ENCODE data around the gene AQP2. TPM values are rescaled to one million over a fixed set of nuclear protein-coding genes. Genes with fewer than 3 reads are reported as not detected.

The AQP2 gene
- total RNA-seq, 1 experiment from 2014 or later, result not detected

DNA sequence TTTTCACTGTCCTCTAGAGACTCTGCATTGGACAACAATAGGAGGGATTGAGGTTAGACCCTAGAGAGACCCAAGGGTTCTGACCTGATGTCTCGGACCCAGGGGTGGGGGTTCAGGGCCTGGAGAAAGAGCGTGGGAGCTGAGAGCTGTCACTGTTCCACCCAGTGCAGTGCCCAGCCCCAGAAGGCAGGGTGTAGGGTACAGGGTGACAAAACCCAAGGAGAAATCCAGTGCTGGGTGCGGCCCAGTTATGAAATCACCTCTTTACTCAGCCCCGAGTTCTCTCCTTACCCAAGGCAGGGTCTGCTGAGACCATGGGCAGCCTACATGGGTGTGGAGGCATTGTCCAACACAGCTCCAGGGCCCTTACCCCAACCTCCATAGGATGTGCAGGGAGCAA, 2.6 kb downstream of the AQP2 start:
- in situ Hi-C loops (cut with HindIII; ENCODE audit: low sequenced_read_pairs), result no loop called here
- DNase-seq (ENCODE audit: low spot score), result no peak

DNA sequence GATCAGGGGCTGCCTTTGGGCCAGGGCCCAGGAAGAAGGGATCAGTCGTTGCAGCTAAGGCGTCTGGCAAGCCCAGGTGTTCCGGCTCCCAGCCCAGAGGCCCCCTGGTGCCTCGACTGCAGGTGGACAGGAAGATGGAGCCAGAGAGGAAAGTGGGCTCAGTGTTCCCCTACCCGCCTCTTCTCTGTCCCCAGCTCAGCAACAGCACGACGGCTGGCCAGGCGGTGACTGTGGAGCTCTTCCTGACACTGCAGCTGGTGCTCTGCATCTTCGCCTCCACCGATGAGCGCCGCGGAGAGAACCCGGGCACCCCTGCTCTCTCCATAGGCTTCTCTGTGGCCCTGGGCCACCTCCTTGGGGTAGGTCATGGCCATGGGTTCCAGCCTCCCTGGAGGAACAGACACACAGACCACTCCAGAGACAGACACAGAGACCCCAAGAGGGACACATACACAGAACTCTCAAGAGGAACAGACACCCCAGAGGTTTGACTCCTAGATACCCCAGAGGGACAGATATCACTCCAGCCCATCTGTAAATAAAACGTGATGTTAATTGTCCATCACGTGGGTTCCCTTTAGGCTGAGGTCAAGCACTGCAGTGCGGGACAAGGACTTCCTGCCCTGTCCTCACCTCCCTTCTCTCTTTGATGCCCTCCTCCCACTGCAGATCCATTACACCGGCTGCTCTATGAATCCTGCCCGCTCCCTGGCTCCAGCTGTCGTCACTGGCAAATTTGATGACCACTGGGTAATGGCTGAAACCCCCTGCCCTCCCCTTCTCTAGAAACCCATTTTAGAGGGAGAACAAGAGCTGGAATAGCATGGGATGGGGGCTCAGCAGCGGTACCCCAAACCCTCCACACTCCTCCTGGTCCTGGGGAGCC, 3.7 kb downstream of the AQP2 start:
- in situ Hi-C loops (cut with HindIII; ENCODE audit: low sequenced_read_pairs), result no loop called here
- no peak for DNase-seq (ENCODE audit: low spot score)

DNA sequence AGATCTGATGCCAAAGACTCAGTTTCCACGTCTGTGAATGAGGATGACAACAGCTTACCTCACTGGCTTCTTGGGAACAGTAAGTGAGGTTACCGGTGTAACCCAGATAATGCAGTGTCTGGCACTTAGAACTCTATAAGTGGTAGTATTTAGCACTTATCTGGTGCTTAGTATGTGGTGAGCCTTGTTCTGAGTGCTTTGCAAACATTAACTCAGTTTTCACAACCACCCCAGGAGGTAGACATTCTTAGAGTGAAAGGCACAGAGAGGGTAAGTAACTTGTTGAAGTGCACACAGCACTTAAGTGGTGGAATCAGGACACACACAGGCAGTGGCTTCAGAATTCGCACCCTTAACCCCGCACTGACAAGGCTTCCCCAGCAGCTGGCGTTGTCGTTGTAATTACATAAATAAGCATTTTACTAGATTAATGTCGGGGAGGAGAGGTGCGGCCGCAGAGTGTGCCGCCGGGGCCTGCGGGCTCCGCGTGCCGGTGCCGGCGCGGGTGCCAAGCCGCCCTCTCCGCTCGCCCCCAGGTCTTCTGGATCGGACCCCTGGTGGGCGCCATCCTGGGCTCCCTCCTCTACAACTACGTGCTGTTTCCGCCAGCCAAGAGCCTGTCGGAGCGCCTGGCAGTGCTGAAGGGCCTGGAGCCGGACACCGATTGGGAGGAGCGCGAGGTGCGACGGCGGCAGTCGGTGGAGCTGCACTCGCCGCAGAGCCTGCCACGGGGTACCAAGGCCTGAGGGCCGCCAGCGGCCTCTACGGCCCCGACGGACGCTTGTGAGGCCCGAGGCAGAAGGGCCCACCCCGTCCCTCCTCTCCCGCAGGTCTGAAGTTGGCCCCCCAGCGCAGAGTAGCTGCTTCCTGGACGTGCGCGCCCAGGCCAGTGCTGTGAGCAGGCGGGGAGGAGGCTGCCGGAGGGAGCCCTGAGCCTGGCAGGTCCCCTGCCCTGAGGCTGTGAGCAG, 4.6 kb downstream of the AQP2 start:
- DNase-seq (ENCODE audit: low spot score), result no peak
- in situ Hi-C loops (cut with HindIII; ENCODE audit: low sequenced_read_pairs), result no loop called here

DNA sequence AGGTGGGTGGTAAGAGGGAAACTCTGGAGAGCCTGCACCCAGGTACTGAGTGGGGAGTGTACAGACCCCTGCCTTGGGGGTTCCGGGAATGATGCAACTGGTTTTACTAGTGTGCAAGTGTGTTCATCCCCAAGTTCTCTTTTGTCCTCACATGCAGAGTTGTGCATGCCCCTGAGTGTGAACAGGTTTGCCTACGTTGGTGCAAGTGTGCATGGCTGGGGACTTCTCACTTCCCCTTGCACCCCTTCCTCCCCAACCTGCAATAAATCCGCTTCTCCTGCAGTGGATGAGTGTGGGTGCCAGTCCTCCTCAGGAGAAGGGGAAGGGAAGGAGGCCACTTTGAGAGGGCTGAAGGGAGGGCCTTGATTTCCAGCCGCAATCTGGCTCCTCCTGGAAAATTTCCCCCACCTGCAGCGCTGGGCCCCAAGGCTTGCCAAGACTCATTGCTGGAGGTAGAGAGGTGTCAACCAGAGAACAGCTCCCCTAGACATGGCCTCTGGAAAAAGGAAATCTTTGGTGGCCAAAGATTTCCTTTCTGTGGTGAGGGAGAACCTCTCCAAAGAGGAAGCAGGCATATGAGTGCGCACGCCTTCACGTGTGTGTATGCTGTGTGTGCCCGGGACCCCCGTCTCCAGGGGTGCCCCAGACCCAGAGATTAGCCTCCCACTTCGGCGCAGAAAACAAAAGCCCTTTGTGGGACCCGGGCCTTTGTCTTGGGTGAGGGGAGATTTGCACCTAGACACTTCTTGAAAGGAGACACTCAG, 5.5 kb downstream of the AQP2 start:
- in situ Hi-C loops (cut with HindIII; ENCODE audit: low sequenced_read_pairs), result no loop called here

DNA sequence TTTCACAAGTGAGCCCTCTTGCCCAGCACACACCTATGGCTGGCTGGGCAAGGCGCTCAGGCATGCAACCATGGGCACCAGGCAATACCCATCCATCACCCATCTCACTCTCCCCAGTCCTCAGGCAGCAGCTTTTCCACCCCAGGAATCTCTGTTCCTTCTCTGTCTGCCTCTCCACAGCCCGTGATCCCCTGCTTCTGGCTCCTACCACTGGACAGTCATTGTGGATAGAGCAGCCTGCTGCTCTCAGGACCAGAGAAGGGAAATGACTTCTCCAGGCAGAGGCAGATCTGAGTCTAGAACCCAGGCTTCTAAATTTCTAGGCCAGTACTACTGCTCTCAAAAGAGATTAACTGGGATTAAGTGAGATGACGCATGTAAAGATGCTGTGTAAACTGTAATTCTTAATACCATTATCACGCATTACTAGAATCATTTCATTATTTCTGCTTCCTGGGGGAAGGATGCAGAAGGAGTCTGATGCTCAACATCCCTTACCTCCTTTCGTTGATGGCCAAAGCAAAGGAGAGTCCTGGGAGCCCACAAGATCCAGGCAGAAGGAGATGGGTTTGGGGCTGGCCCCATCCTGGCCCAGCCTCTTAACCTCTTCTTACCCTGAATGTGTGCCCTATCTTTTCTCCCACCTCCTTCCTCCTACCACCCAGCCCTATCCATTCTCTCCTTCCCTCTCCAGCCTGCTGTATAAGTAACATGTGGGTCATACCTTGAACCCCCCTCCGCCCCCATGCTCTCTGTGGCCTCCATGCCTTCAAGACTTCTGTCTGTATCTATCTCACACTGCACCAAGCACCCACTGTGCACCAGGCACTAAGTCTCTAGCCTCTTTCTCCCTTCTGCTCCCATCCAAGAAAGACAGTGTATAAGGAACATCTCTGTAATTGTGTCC, 6.4 kb downstream of the AQP2 start:
- in situ Hi-C loops (cut with HindIII; ENCODE audit: low sequenced_read_pairs), result no loop called here
- DNase-seq (ENCODE audit: low spot score), result no peak

More for the DNA sequence above, 5.5 kb downstream of the AQP2 start:
- peak; percentile 14 for DNase-seq (ENCODE audit: low spot score)

DNA sequence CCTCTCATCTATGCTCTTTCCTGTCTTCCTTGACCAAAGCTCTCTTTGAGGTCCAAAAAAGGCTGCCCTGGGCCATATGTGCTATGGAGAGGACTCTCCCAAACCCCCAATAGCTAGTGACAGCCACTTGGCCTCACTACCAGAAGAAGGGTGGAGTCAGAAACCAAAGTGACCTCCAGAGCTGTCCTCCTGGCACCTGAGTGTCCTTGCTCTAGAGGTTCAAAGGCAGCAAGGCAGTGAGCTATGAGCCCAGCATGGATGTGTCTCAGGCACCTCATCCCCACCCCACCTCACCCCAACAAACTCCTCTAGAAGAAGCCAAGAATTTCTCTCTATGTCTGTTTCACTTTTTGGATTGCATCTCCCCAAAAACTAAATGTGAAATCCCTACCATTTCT, 7.0 kb downstream of the AQP2 start:
- DNase-seq (ENCODE audit: low spot score), result no peak
- in situ Hi-C loops (cut with HindIII; ENCODE audit: low sequenced_read_pairs), result no loop called here

DNA sequence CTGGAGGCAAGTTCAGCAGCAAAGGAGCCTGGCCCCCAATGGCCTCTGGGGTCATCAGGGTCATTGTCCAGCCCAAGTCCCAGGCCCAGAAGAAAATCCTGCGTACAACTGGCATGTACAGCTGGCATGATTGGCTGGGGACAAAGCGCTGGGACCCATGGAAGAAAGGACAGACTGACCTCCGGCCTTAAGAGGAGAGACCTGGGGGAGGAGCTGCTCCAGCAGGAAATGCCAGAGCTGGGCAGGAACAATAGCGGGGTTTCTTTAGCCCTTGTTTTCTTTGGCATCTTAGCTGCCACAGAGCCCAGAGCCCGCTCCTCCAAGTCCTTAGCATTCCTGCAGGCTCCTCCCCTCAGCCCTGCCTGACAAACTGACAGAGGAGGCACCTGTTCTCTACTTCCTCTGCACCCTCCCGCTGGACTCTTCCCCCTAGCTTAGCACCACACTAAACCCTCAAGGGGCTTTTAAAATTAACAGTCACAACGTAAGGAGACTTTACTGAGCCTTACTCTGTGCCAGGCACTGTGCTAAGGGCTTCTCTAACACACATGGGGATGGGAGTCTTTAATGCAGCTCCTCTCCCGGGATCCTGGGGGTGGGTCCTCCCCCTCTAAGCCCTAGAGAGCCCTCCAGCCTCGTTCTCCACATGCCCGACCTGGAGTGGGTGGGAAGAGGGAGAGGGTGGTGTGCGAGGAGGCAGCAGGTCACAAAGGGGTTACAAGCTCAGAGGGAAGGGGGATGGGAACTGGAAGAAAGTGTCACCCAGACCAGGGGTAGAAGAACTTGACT, 9.3 kb downstream of the AQP2 start:
- DNase-seq (ENCODE audit: low spot score), result no peak
- in situ Hi-C loops (cut with HindIII; ENCODE audit: low sequenced_read_pairs), result no loop called here

DNA sequence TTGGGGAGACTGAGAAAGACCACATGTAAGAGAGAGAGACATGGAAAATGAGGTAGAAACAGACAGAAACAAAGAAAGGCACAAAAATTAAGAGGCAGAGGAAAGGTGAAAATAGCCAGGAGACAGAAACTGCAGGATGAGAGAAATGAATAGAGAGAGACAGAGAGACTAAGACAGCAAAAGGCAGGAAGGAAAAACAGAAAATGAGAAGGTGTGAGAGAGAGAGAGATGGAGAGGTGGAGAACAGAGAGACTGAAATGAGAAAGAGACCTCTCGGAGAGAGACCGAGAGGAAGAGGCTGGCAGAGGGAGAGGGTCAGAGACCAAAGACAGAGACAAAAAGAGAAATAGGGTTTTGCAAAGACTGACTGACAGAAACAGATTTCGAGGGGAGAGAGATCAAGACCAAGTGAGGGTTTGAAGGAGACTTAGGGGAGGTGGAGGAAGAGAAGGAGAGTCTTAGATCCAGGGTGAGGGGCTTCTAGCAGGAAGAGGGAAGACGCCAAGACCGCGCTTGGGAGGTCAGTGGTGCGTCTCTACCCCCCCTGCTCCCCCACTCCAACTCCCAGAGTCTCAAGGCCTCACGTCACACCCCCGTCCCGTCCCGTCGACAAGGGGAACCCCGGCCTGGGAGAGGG, 10.1 kb downstream of the AQP2 start:
- DNase-seq (ENCODE audit: low spot score), result no peak
- in situ Hi-C loops (cut with HindIII; ENCODE audit: low sequenced_read_pairs), result no loop called here

DNA sequence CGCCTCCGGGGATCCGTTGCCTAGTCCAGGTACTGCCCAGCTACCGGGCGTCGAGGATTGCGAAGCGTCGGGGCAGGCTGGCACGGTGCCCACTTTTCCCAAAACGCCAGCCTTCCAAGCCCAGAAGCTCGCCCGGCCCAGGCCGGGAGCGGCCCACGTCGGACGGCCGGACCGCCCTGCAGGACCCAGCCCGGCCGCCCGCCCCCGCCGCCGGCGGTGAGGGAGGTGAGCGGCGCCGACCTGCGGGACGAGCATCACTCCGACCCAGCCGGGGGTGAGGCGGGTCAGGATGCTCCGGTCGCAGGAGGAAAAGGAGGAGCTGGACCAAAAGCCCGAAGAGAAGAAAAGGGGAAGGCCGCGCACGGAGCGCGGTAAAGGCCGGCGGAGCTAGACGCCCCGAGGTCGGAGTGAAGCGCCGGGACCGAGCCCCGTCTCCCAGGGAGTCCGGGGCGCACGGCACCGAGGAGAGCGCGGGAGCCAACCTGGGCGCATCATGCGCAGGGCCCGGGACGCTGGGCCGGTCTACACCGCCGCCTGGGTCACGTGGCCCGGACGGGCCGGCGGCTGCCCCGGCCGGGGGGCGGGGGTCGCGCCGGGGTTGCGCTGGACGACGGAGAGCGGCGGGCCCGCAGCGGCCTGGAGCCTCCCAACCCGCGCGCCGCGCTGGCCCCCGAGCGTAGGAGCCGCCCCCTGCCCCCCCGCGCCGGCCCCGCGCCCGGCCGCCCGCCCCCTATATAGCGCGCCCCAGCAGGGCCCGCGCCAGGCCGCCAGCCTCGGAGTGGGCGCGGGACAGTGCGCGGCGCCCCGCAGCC, 10.8 kb downstream of the AQP2 start, which contains the start of gene AQP5:
AQP5 (plus strand) TSS at position 762 of the 812 bp plus-strand sequence. CDS start 146 bp downstream, outside the sequence.
- in situ Hi-C loops (cut with HindIII; ENCODE audit: low sequenced_read_pairs), result no loop called here

DNA sequence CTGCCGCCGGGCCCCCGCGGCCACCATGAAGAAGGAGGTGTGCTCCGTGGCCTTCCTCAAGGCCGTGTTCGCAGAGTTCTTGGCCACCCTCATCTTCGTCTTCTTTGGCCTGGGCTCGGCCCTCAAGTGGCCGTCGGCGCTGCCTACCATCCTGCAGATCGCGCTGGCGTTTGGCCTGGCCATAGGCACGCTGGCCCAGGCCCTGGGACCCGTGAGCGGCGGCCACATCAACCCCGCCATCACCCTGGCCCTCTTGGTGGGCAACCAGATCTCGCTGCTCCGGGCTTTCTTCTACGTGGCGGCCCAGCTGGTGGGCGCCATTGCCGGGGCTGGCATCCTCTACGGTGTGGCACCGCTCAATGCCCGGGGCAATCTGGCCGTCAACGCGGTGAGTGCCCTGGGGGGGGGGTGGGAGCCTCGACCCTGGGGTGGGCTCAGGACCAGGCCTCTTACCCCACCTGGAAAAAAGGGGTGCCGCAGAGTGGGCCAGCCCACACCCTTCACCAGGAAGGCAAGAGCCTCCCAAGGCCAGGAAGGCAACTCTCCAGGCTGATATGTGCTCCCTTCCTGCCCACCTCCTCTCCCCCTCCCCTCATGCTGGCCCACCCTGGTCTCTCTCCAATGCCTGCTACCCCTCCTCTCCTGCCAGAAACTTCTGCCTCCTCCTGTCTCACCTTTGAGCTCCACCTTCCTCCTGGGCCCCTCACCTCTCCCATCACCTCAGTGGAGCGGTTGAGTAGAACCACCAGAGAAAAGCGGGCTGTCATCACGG, 11.6 kb downstream of the AQP2 start:
- in situ Hi-C loops (cut with HindIII; ENCODE audit: low sequenced_read_pairs), result no loop called here
- no peak for DNase-seq (ENCODE audit: low spot score)

More for the DNA sequence above, 10.8 kb downstream of the AQP2 start, which contains the start of gene AQP5:
- DNase-seq (ENCODE audit: low spot score), result no peak

DNA sequence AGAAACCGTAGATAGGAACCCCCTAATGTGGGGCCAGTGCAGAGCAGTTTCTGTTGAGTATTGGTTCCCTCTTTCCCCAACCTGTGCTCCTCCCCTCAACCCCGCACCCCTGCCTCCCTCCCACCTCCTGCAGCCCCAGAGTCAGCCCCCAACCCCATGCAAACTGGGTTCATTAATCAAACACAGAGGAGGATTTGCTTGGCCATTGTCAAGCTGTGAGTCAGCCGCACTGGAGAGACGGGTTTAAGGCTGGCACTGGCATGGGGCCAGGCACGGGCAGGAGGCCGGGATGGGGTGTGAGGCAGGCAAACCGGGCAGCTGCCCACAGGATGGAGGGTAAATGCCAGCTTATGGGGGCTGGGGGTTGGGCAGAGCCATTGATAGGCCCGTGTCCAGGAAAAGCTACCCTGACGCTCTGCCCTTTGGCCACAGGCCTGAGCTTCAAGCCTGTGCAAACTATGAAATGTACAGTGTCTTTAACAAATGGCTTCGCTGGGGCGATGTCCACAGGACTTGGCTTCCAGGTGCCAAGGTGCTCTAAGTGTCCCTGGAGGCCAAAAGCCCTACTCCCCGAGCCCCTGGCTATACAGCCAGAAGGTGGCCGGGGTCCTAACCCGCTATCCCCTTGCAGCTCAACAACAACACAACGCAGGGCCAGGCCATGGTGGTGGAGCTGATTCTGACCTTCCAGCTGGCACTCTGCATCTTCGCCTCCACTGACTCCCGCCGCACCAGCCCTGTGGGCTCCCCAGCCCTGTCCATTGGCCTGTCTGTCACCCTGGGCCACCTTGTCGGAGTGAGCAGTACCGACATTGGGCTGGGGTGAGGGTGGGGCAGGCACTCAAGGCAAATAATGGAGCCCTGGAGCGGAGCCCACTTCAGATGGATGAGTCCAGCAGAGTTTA, 12.6 kb downstream of the AQP2 start:
- peak; percentile 34 for DNase-seq (ENCODE audit: low spot score)
- in situ Hi-C loops (cut with HindIII; ENCODE audit: low sequenced_read_pairs), result no loop called here

DNA sequence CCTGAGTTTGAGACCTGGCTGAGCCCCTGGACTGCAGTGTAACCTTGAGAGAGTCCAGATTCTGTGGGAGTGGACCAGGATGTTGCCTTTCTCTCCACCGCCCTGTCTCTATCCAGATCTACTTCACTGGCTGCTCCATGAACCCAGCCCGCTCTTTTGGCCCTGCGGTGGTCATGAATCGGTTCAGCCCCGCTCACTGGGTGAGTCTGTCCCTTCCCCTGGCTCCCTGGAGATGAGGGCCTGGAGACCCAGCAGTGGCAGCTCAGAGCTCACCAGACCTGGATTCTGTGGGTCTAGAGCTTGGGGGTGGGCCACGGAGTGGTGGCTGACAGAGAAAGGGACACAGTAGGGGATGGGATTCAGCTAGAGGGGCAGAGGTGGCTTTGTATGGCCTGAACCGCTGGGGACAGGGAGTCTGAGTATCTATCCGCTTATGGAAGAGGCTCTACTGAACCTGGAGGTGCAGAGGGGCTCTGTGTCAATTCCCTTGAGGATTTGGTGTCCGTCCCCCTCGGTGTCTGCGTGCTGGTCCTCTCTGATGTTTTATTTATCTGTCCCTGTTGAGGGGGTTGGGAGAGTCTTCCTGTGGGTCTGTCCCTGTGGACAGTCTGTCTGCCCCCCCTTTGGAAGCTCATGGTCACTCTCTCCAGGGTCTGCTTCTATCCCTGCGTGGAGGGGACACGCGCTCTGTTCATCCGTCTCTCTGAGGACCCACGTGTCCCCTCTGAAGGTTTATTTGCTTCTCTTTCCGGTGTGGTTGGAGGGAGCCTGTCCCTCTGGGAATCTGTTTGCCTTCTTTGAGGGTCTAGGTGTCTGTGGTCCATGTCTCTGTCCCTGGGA, 13.7 kb downstream of the AQP2 start:
- in situ Hi-C loops (cut with HindIII; ENCODE audit: low sequenced_read_pairs), result no loop called here
- DNase-seq (ENCODE audit: low spot score), result no peak

DNA sequence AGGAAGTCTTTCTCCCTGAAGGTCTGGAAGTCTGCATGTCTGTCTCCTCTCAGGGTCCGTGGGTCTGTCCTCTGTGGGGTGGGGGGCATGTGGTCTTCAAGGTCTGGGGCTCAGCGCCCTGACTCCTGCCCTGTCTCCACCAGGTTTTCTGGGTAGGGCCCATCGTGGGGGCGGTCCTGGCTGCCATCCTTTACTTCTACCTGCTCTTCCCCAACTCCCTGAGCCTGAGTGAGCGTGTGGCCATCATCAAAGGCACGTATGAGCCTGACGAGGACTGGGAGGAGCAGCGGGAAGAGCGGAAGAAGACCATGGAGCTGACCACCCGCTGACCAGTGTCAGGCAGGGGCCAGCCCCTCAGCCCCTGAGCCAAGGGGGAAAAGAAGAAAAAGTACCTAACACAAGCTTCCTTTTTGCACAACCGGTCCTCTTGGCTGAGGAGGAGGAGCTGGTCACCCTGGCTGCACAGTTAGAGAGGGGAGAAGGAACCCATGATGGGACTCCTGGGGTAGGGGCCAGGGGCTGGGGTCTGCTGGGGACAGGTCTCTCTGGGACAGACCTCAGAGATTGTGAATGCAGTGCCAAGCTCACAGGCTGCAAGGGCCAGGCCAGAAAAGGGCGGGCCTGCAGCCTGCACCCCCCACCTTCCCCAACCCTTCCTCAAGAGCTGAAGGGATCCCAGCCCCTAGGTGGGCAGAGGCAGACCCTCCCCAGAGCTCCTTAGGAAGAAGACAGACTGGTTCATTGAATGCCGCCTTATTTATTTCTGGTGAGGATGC, 14.5 kb downstream of the AQP2 start:
- DNase-seq (ENCODE audit: low spot score), result no peak
- in situ Hi-C loops (cut with HindIII; ENCODE audit: low sequenced_read_pairs), result loop anchor here (5.0 kb wide), 1 partner anchor 102 kb away; no protein-coding TSS in a partner anchor

Measured in G401 (cell line).